A673 (cell line): Measurements from ENCODE around the gene TFB2M. TPM values are rescaled to one million over a fixed set of nuclear protein-coding genes. Genes with fewer than 3 reads are reported as not detected.

ENCODE experiments used
- BruUV-seq: library from RNA; stranded (reverse); fragments of 400-500 nt; replicated peaks from 2 replicates; lab custom pipeline; 2021; lab: Mats Ljungman, UMichigan
- CTCF ChIA-PET: fragments of 300-600 bp; sonication (Branson Sonifier 250); formaldehyde crosslinking; loops from one replicate; lab custom pipeline; 2022; ENCODE audit warnings: antibody characterized with exemption; lab: Charles Lee
- POLR2A ChIA-PET: fragments of 300-600 bp; sonication (Branson Sonifier 250); formaldehyde crosslinking; loops from one replicate; lab custom pipeline; 2022; ENCODE audit warnings: antibody characterized with exemption; ENCODE audit not compliant: low non-redundant PET; lab: Charles Lee
- DNase-seq: peaks from one replicate; pipeline ENCODE4 v3.0.0-alpha.2; 2015; ENCODE audit warnings: low spot score
- H3K27ac ChIP-seq: fragments of 200-600 bp; sonication (generic); 2 replicates; pipeline ENCODE4 v1.5.1; 2016; ENCODE audit warnings: mixed run types, low read depth, mild to moderate bottlenecking, mixed read lengths, antibody characterized with exemption, low read length; ENCODE audit not compliant: poor library complexity, severe bottlenecking
- H3K27me3 ChIP-seq: fragments of 200-600 bp; sonication (generic); replicated peaks from 2 replicates; pipeline ENCODE4 v1.6.1; 2017; ENCODE audit warnings: mixed run types, low read depth, mild to moderate bottlenecking, mixed read lengths, antibody characterized with exemption, low read length; ENCODE audit not compliant: insufficient read depth, poor library complexity
- H3K36me3 ChIP-seq: fragments of 200-600 bp; sonication (generic); 2 replicates; pipeline ENCODE4 v1.6.1; 2016; ENCODE audit warnings: mixed run types, mild to moderate bottlenecking, mixed read lengths, antibody characterized with exemption, low read length; ENCODE audit not compliant: insufficient read depth, poor library complexity, severe bottlenecking
- H3K4me1 ChIP-seq: fragments of 200-600 bp; sonication (generic); 2 replicates; pipeline ENCODE4 v1.6.1; 2017; ENCODE audit warnings: mixed run types, mild to moderate bottlenecking, mixed read lengths, antibody characterized with exemption, low read length; ENCODE audit not compliant: insufficient read depth, poor library complexity, severe bottlenecking
- H3K4me3 ChIP-seq: fragments of 200-600 bp; sonication (generic); 2 replicates; pipeline ENCODE4 v1.5.1; 2016; ENCODE audit warnings: low read depth, mixed run types, mild to moderate bottlenecking, mixed read lengths, low read length; ENCODE audit not compliant: poor library complexity, severe bottlenecking
- H3K9me3 ChIP-seq: fragments of 200-600 bp; sonication (generic); 2 replicates; pipeline ENCODE4 v1.6.1; 2016; ENCODE audit warnings: mixed run types, low read depth, mild to moderate bottlenecking, mixed read lengths, antibody characterized with exemption, low read length; ENCODE audit not compliant: poor library complexity, severe bottlenecking
- EZH2 ChIP-seq: fragments of 200-600 bp; sonication (generic); IDR thresholded peaks from 2 replicates; pipeline ENCODE4 v1.6.1; 2017; ENCODE audit warnings: borderline replicate concordance, low read depth, mild to moderate bottlenecking, mixed read lengths, antibody characterized with exemption, low read length; ENCODE audit not compliant: poor library complexity, severe bottlenecking
- intact Hi-C: fragments of 100-400 bp; cut with micrococcal nuclease; formaldehyde crosslinking; loops from one replicate; pipeline ENCODE4 v1.10.0; 2022; ENCODE audit not compliant: unreplicated experiment
- total RNA-seq: library from RNA; stranded (reverse); gene quantifications from 2 replicates; pipeline ENCODE4 v1.2.3, GENCODE V29; 2021
- TF ChIP-seq, protein P1 (sequence below): fragments of 300-800, 200-600 bp; sonication (generic); conservative IDR thresholded peaks from 2 replicates; pipeline ENCODE4 v1.5.1; 2017; ENCODE audit warnings: low read depth, mild to moderate bottlenecking, antibody characterized with exemption, low read length, moderate library complexity, mixed read lengths

The TFB2M gene
- total RNA-seq, 1 experiment from 2014 or later = 21.1 TPM

DNA sequence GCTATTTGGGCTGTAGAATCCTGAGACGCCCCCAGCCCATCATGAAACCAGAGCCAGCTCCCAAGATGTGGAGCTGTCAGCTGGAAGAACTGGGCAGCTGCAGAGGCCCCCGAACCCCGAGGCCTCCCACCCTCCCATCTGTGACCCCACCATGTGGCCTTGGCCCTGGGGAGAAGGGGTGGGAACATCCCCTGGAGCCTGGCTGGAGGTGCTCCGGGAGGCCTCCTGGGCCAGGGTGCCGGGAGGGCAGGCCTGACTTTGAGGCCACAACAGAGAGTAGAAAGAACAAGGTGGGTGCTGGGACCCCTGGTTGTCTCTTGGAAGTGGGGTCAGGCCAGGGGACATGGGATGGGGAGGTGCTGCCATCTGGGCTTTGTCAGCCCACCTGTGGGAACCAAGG lies 53.0 kb downstream of the TFB2M start:
- BruUV-seq = no TSS peak
- POLR2A ChIA-PET = no interaction called here
- H3K36me3 ChIP-seq = no peaks in the 10 kb centered on the region

DNA sequence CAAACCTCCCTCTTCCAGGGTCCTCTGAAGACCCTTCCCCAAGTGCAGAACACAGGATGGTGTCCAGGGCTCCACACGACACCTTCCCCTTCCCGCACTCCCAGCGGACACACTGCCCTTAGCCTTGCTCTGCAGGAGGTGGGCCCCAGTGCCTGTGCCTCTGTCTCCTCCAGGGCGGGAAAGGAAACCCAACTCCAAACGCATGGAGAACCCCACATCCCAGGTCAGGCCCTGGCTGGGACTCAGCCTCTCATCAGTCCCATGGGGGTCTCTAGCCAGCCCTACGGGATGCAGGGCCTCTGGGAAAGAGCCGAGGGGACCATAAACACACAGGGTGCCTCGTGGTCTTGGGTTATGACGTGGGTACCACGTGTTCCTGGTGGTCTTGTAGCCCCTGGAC lies 53.4 kb downstream of the TFB2M start:
- H3K27ac ChIP-seq = no peak overlapping the region
- TF ChIP-seq EZH2 = no peak
- TF ChIP-seq, protein P1, sequence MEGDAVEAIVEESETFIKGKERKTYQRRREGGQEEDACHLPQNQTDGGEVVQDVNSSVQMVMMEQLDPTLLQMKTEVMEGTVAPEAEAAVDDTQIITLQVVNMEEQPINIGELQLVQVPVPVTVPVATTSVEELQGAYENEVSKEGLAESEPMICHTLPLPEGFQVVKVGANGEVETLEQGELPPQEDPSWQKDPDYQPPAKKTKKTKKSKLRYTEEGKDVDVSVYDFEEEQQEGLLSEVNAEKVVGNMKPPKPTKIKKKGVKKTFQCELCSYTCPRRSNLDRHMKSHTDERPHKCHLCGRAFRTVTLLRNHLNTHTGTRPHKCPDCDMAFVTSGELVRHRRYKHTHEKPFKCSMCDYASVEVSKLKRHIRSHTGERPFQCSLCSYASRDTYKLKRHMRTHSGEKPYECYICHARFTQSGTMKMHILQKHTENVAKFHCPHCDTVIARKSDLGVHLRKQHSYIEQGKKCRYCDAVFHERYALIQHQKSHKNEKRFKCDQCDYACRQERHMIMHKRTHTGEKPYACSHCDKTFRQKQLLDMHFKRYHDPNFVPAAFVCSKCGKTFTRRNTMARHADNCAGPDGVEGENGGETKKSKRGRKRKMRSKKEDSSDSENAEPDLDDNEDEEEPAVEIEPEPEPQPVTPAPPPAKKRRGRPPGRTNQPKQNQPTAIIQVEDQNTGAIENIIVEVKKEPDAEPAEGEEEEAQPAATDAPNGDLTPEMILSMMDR = no peak
- no peaks in the 10 kb centered on the region for H3K4me1 ChIP-seq
- DNase-seq = no peak
- H3K4me3 ChIP-seq = no peak overlapping the region
- ChIA-PET POLR2A (no interaction called here), CTCF (no interaction called here)
- no peaks in the 10 kb centered on the region for H3K36me3 ChIP-seq
- no TSS peak for BruUV-seq
- H3K9me3 ChIP-seq = peaks cover 26% of the 10 kb centered on the region
- no peaks in the 10 kb centered on the region for H3K27me3 ChIP-seq
- intact Hi-C loops = no loop called here

More for the DNA sequence above, 53.0 kb downstream of the TFB2M start:
- Histone ChIP-seq H3K9me3 (peaks cover 26% of the 10 kb centered on the region), H3K27ac (no peak overlapping the region), H3K4me3 (no peak overlapping the region), H3K27me3 (no peaks in the 10 kb centered on the region), H3K4me1 (no peaks in the 10 kb centered on the region)
- no peak for TF ChIP-seq EZH2
- TF ChIP-seq, protein P1 = no peak
- intact Hi-C loops = no loop called here
- CTCF ChIA-PET = no interaction called here
- no peak for DNase-seq

DNA sequence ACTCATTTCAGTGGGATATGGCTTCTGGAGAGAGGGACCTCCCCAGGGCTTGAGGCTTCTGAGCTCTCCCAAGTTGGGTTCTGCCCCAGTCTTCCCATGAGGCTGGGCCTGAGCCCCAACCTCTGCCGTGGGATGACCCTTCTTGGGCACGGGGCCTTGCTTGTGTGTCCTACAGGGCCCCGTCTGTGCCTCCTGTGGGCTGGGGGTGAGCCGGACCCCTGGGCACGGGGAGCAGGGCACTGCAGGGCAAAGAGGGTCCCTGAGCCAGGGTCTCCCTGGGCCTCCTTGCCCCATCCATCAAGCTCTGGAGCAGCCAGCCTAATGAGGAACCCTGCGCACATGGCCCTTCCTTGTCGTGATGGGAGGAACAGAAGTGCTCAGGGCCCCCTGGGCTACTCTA lies 53.8 kb downstream of the TFB2M start:
- BruUV-seq = no TSS peak

More for the DNA sequence above, 53.8 kb downstream of the TFB2M start:
- H3K4me1 ChIP-seq = no peaks in the 10 kb centered on the region
- intact Hi-C loops = no loop called here
- ChIA-PET CTCF (no interaction called here), POLR2A (no interaction called here)
- peaks cover 26% of the 10 kb centered on the region for H3K9me3 ChIP-seq
- TF ChIP-seq, protein P1 = no peak
- no peak for TF ChIP-seq EZH2
- DNase-seq = no peak
- no peaks in the 10 kb centered on the region for H3K27me3 ChIP-seq
- H3K27ac ChIP-seq = no peak overlapping the region
- H3K4me3 ChIP-seq = no peak overlapping the region
- no peaks in the 10 kb centered on the region for H3K36me3 ChIP-seq
